IMR-90 (cell line): ENCODE measurements around the gene LRRC70. TPM values are rescaled to one million over a fixed set of nuclear protein-coding genes. Genes with fewer than 3 reads are reported as not detected.

Experiments used
- ATAC-seq: fragments of 200-7000 bp; cut with Tn5 transposase; 2 replicates; pipeline ENCODE4 v1.9.1; 2020; ENCODE audit warnings: low read depth, mild to moderate bottlenecking, moderate library complexity
- BruUV-seq: library from RNA; stranded (reverse); fragments of 400-500 nt; replicated peaks from 2 replicates; lab custom pipeline; 2021; lab: Mats Ljungman, UMichigan
- CTCF ChIA-PET: fragments of 300-600 bp; formaldehyde crosslinking; extraction: SDS; loops from one replicate; lab custom pipeline; 2021; ENCODE audit warnings: antibody characterized with exemption; lab: Yijun Ruan, JAX
- POLR2A ChIA-PET: fragments of 300-600 bp; sonication (Branson Sonifier 250); formaldehyde crosslinking; loops from one replicate; lab custom pipeline; 2022; ENCODE audit warnings: antibody characterized with exemption; ENCODE audit not compliant: unreplicated experiment; lab: Charles Lee
- DNase-seq: peaks from one replicate; pipeline ENCODE4 v3.0.0; 2013
- H2AFZ ChIP-seq: replicated peaks from 2 replicates; pipeline ENCODE3; 2013; ENCODE audit warnings: low read length, mild to moderate bottlenecking; ENCODE audit not compliant: poor library complexity
- H2AK5ac ChIP-seq: 2 replicates; pipeline ENCODE4 v1.6.1; 2013; ENCODE audit warnings: low read depth, low read length, inconsistent platforms
- H2AK9ac ChIP-seq: replicated peaks from 2 replicates; pipeline ENCODE3; 2013; ENCODE audit warnings: mild to moderate bottlenecking, low read depth, low read length, moderate library complexity; ENCODE audit not compliant: poor library complexity
- H2BK120ac ChIP-seq: 2 replicates; pipeline ENCODE4 v1.6.1; 2013; ENCODE audit warnings: low read depth, low read length, inconsistent platforms
- H2BK15ac ChIP-seq: 3 replicates; pipeline ENCODE4 v1.6.1; 2013; ENCODE audit warnings: low read depth, low read length, inconsistent platforms
- H2BK20ac ChIP-seq: 2 replicates; pipeline ENCODE4 v1.6.1; 2013; ENCODE audit warnings: low read depth, mild to moderate bottlenecking, inconsistent platforms, low read length, moderate library complexity
- H2BK5ac ChIP-seq: 2 replicates; pipeline ENCODE4 v1.6.1; 2013; ENCODE audit warnings: mild to moderate bottlenecking, low read depth, low read length, inconsistent platforms; ENCODE audit not compliant: poor library complexity, severe bottlenecking
- H3K14ac ChIP-seq: replicated peaks from 2 replicates; pipeline ENCODE4 v1.6.1; 2013; ENCODE audit warnings: low read depth, low read length, inconsistent platforms
- H3K18ac ChIP-seq: 2 replicates; pipeline ENCODE4 v1.6.1; 2013; ENCODE audit warnings: low read depth, low read length, control low read depth
- H3K23ac ChIP-seq: 2 replicates; pipeline ENCODE4 v1.6.1; 2013; ENCODE audit warnings: low read depth, low read length, inconsistent platforms
- H3K27ac ChIP-seq: 2 replicates; pipeline ENCODE4 v1.5.1; 2013; ENCODE audit warnings: mild to moderate bottlenecking, control low read depth, low read length; ENCODE audit not compliant: insufficient read depth
- H3K27me3 ChIP-seq: 2 replicates; pipeline ENCODE4 v1.6.1; 2013; ENCODE audit warnings: low read length; ENCODE audit not compliant: control insufficient read depth, insufficient read depth
- H3K36me3 ChIP-seq: 2 replicates; pipeline ENCODE4 v1.6.1; 2013; ENCODE audit warnings: low read length, mixed read lengths; ENCODE audit not compliant: control insufficient read depth, insufficient read depth
- H3K4ac ChIP-seq: 2 replicates; pipeline ENCODE4 v1.6.1; 2013; ENCODE audit warnings: low read depth, low read length, inconsistent platforms
- H3K4me1 ChIP-seq: 2 replicates; pipeline ENCODE4 v1.6.1; 2013; ENCODE audit warnings: low read length, mixed read lengths; ENCODE audit not compliant: control insufficient read depth, insufficient read depth
- H3K4me2 ChIP-seq: 2 replicates; pipeline ENCODE4 v1.6.1; 2013; ENCODE audit warnings: low read depth, mild to moderate bottlenecking, control low read depth, low read length, moderate library complexity
- H3K4me3 ChIP-seq: 2 replicates; pipeline ENCODE4 v1.5.1; 2013; ENCODE audit warnings: low read depth, mild to moderate bottlenecking, control low read depth, low read length, moderate library complexity; ENCODE audit not compliant: insufficient read depth
- H3K56ac ChIP-seq: 2 replicates; pipeline ENCODE4 v1.6.1; 2013; ENCODE audit warnings: low read length, inconsistent platforms; ENCODE audit not compliant: insufficient read depth; ENCODE audit errors: extremely low read depth
- H3K79me1 ChIP-seq, 2 experiments: 2 replicates each; pipeline ENCODE4 v1.6.1; 2013; ENCODE audit warnings: low read length in 2 of 2, inconsistent platforms in 1 of 2, low read depth in 1 of 2
- H3K9ac ChIP-seq: 2 replicates; pipeline ENCODE4 v1.6.1; 2013; ENCODE audit warnings: low read depth, low read length, control low read depth
- H3K9me1 ChIP-seq: 2 replicates; pipeline ENCODE4 v1.6.1; 2013; ENCODE audit warnings: low read length, inconsistent platforms; ENCODE audit not compliant: insufficient read depth
- H3K9me3 ChIP-seq: 2 replicates; pipeline ENCODE4 v1.6.1; 2013; ENCODE audit warnings: low read length; ENCODE audit not compliant: control insufficient read depth, insufficient read depth
- H4K20me1 ChIP-seq: 2 replicates; pipeline ENCODE4 v1.6.1; 2013; ENCODE audit warnings: low read length, inconsistent platforms; ENCODE audit not compliant: insufficient read depth
- H4K5ac ChIP-seq: 2 replicates; pipeline ENCODE4 v1.6.1; 2013; ENCODE audit warnings: mild to moderate bottlenecking, low read depth, low read length, control low read depth
- H4K8ac ChIP-seq, 2 experiments: 2 replicates each; pipeline ENCODE4 v1.6.1; 2013; ENCODE audit warnings: low read depth in 2 of 2, low read length in 2 of 2, control low read depth in 1 of 2, inconsistent platforms in 1 of 2
- H4K91ac ChIP-seq: 2 replicates; pipeline ENCODE4 v1.6.1; 2013; ENCODE audit warnings: low read depth, low read length, inconsistent platforms; ENCODE audit not compliant: insufficient read depth
- BHLHE40 ChIP-seq: fragments of 150-350 bp; IDR thresholded peaks from 2 replicates; pipeline ENCODE4 v1.6.1; 2016; ENCODE audit warnings: mild to moderate bottlenecking, low read depth, low read length
- CEBPB ChIP-seq: IDR thresholded peaks from 2 replicates; pipeline ENCODE4 v1.6.1; 2012; ENCODE audit warnings: low read depth, low read length, improper control_type of control experiment
- CHD1 ChIP-seq: IDR thresholded peaks from 2 replicates; pipeline ENCODE4 v1.6.1; 2012; ENCODE audit warnings: low read depth, low read length, improper control_type of control experiment
- FOS ChIP-seq: fragments of 150-350 bp; IDR thresholded peaks from 2 replicates; pipeline ENCODE4 v1.6.1; 2016; ENCODE audit warnings: low read depth, low read length
- MAFK ChIP-seq: IDR thresholded peaks from 2 replicates; pipeline ENCODE4 v1.6.1; 2012; ENCODE audit warnings: low read depth, low read length, improper control_type of control experiment
- MAZ ChIP-seq: IDR thresholded peaks from 2 replicates; pipeline ENCODE4 v1.6.1; 2012; ENCODE audit warnings: low read depth, mild to moderate bottlenecking, low read length, improper control_type of control experiment, moderate library complexity, borderline replicate concordance
- MXI1 ChIP-seq: IDR thresholded peaks from 2 replicates; pipeline ENCODE4 v1.6.1; 2012; ENCODE audit warnings: low read depth, mild to moderate bottlenecking, low read length, moderate library complexity, borderline replicate concordance
- NFE2L2 ChIP-seq: fragments of 150-350 bp; IDR thresholded peaks from 2 replicates; pipeline ENCODE4 v1.6.1; 2016; ENCODE audit warnings: low read depth, mild to moderate bottlenecking, low read length
- POLR2A ChIP-seq: IDR thresholded peaks from 2 replicates; pipeline ENCODE4 v1.6.1; 2012; ENCODE audit warnings: mild to moderate bottlenecking, low read depth, low read length
- RAD21 ChIP-seq: IDR thresholded peaks from 2 replicates; pipeline ENCODE4 v1.6.1; 2012; ENCODE audit warnings: low read length, improper control_type of control experiment
- RCOR1 ChIP-seq: IDR thresholded peaks from 2 replicates; pipeline ENCODE4 v1.6.1; 2012; ENCODE audit warnings: mild to moderate bottlenecking, low read length, improper control_type of control experiment; ENCODE audit not compliant: insufficient replicate concordance
- RFX5 ChIP-seq: IDR thresholded peaks from 2 replicates; pipeline ENCODE4 v1.8.0; 2012; ENCODE audit warnings: low read depth, mild to moderate bottlenecking, low read length, moderate library complexity
- SMC3 ChIP-seq: fragments of 150-350 bp; IDR thresholded peaks from 2 replicates; pipeline ENCODE4 v1.6.1; 2016; ENCODE audit warnings: low read depth, mild to moderate bottlenecking, antibody characterized with exemption, low read length, moderate library complexity
- WGBS, 2 experiments: methylation state at CpG; one replicate each; pipeline versions ENCODE4 v1.1.5 to v1.1.7; 2013; ENCODE audit warnings: missing lambda C conversion rate in 2 of 2; ENCODE audit not compliant: insufficient read length in 1 of 2; ENCODE audit errors: extremely low coverage in 2 of 2; 5-methylcytosine and 5-hydroxymethylcytosine counted together
- dilution Hi-C: fragments of 300-500 bp; cut with HindIII; formaldehyde crosslinking; loops from one replicate; pipeline ENCODE4 v1.14.3; 2018; ENCODE audit warnings: low sequenced_read_pairs; ENCODE audit not compliant: unreplicated experiment
- in situ Hi-C: fragments of 300-500 bp; cut with MboI; formaldehyde crosslinking; loops from 3 replicates; pipeline ENCODE4 v1.14.3; 2019; ENCODE audit warnings: low sequenced_read_pairs, inconsistent platforms, mixed read lengths
- intact Hi-C: fragments of 100-400 bp; cut with micrococcal nuclease; formaldehyde crosslinking; loops from 2 replicates; pipeline ENCODE4 v1.10.0; 2022
- polyA plus RNA-seq, 3 experiments: library from polyadenylated mRNA; depleted of rRNA; stranded (reverse); fragments of >200 nt; gene quantifications; 2 replicates each; pipeline ENCODE4 v1.2.3, GENCODE V29; 2012; ENCODE audit warnings: low replicate concordance in 1 of 3
- total RNA-seq: library from RNA; depleted of rRNA; stranded (reverse); fragments of >200 nt; gene quantifications from 2 replicates; pipeline ENCODE4 v1.2.3, GENCODE V29; 2012
- TF ChIP-seq, protein P1 (sequence below): fragments of 150-350 bp; IDR thresholded peaks from 2 replicates; pipeline ENCODE4 v1.6.1; 2017; ENCODE audit warnings: mild to moderate bottlenecking, antibody characterized with exemption, low read length, low read depth
- TF ChIP-seq, protein P2 (sequence below): fragments of 150-350 bp; IDR thresholded peaks from 2 replicates; pipeline ENCODE4 v1.6.1; 2016; ENCODE audit warnings: low read depth, mild to moderate bottlenecking, low read length, moderate library complexity, borderline replicate concordance
- TF ChIP-seq, protein P3 (sequence below): conservative IDR thresholded peaks from 2 replicates; pipeline ENCODE4 v1.5.1; 2012; ENCODE audit warnings: mild to moderate bottlenecking, low read depth, low read length, improper control_type of control experiment

LRRC70 gene
- total and polyA plus RNA-seq, 2 of the 4 experiments (the other 2 are of a cell fraction): 0.19 to 0.36 TPM

DNA sequence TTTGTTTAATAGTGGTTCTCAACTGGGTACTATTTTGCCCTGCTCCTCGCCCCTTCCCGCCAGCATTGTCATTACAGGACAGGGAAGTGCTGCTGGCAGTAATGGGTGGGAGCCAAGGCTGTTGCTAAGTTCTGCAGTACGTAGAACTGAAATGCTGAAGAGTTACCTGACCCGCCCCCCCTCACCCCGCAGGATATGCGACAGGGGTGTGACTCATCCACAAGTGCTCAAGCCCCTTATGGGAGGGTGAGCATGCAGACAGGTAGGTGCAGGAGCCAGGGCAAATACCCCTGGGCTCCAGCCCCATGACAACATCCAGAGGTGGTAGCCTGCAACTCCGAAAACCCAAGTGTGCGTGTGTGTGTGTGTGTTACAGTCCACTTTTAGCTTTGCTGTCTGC is 35.7 kb downstream of the LRRC70 start:
- no peak overlapping the region for H2BK120ac ChIP-seq
- H2AK5ac ChIP-seq: no peak overlapping the region
- H3K27me3 ChIP-seq: no peaks in the 10 kb centered on the region
- no peak overlapping the region for H3K14ac ChIP-seq
- no peaks in the 10 kb centered on the region for H3K4me1 ChIP-seq
- in situ Hi-C loops (no loop called here), intact Hi-C loops (no loop called here), dilution Hi-C loops (no loop called here)
- H3K4me3 ChIP-seq: no peak overlapping the region
- H3K9me3 ChIP-seq: no peaks in the 10 kb centered on the region
- H3K23ac ChIP-seq: no peak overlapping the region
- H4K20me1 ChIP-seq: no peaks in the 10 kb centered on the region
- POLR2A ChIA-PET: no interaction called here
- peaks cover 2% of the 10 kb centered on the region; the same call in 1 of the 2 replicates for H3K9me1 ChIP-seq
- H2BK5ac ChIP-seq: no peak overlapping the region
- H4K91ac ChIP-seq: no peak overlapping the region
- no peak for TF ChIP-seq MXI1
- no peak for TF ChIP-seq SMC3
- TF ChIP-seq, protein P1, sequence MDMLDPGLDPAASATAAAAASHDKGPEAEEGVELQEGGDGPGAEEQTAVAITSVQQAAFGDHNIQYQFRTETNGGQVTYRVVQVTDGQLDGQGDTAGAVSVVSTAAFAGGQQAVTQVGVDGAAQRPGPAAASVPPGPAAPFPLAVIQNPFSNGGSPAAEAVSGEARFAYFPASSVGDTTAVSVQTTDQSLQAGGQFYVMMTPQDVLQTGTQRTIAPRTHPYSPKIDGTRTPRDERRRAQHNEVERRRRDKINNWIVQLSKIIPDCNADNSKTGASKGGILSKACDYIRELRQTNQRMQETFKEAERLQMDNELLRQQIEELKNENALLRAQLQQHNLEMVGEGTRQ: no peak
- TF ChIP-seq FOS: no peak
- TF ChIP-seq BHLHE40: no peak
- TF ChIP-seq, protein P2, sequence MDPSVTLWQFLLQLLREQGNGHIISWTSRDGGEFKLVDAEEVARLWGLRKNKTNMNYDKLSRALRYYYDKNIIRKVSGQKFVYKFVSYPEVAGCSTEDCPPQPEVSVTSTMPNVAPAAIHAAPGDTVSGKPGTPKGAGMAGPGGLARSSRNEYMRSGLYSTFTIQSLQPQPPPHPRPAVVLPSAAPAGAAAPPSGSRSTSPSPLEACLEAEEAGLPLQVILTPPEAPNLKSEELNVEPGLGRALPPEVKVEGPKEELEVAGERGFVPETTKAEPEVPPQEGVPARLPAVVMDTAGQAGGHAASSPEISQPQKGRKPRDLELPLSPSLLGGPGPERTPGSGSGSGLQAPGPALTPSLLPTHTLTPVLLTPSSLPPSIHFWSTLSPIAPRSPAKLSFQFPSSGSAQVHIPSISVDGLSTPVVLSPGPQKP: no peak
- no peak for TF ChIP-seq POLR2A
- no peak for TF ChIP-seq RAD21
- no peak for TF ChIP-seq MAZ
- no peak for TF ChIP-seq MAFK
- TF ChIP-seq CEBPB: no peak
- TF ChIP-seq, protein P3, sequence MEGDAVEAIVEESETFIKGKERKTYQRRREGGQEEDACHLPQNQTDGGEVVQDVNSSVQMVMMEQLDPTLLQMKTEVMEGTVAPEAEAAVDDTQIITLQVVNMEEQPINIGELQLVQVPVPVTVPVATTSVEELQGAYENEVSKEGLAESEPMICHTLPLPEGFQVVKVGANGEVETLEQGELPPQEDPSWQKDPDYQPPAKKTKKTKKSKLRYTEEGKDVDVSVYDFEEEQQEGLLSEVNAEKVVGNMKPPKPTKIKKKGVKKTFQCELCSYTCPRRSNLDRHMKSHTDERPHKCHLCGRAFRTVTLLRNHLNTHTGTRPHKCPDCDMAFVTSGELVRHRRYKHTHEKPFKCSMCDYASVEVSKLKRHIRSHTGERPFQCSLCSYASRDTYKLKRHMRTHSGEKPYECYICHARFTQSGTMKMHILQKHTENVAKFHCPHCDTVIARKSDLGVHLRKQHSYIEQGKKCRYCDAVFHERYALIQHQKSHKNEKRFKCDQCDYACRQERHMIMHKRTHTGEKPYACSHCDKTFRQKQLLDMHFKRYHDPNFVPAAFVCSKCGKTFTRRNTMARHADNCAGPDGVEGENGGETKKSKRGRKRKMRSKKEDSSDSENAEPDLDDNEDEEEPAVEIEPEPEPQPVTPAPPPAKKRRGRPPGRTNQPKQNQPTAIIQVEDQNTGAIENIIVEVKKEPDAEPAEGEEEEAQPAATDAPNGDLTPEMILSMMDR: no peak
- TF ChIP-seq RFX5: no peak
- no peak for TF ChIP-seq RCOR1
- no peak for TF ChIP-seq NFE2L2
- TF ChIP-seq CHD1: no peak
- no peak overlapping the region for H3K4ac ChIP-seq
- H3K79me1 ChIP-seq: 0 out of 4 replicates have a peak, but pooled peaks cover 0 to 4% of the 10 kb centered on the region in 2 experiments
- no peak overlapping the region for H2AK9ac ChIP-seq
- no peak overlapping the region for H4K5ac ChIP-seq
- H4K8ac ChIP-seq: no peak overlapping the region
- no CpG with 5 or more reads among the region's 8 CpGs for WGBS, 2 experiments
- 0 out of 2 replicates have a peak, but pooled peaks cover 4% of the 10 kb centered on the region for H3K36me3 ChIP-seq
- no peak overlapping the region for H2BK15ac ChIP-seq
- BruUV-seq: no TSS peak
- ATAC-seq: no peak
- no peak overlapping the region for H3K27ac ChIP-seq
- H3K56ac ChIP-seq: no peak overlapping the region
- H2AFZ ChIP-seq: no peak overlapping the region
- no peak overlapping the region for H3K4me2 ChIP-seq
- H3K18ac ChIP-seq: no peak overlapping the region
- no peak overlapping the region for H3K9ac ChIP-seq
- DNase-seq: no peak
- CTCF ChIA-PET: no interaction called here
- no peak overlapping the region for H2BK20ac ChIP-seq
